Left lung (tissue), 10 donors: ENCODE measurements around the gene LRP5. TPM values are rescaled to one million over a fixed set of nuclear protein-coding genes. Genes with fewer than 3 reads are reported as not detected.

ENCODE experiments used
- ATAC-seq: fragments of 200-7000 bp; cut with Tn5 transposase; one replicate; pipeline ENCODE4 v1.9.1; 2020; ENCODE audit warnings: moderate library complexity
- DNase-seq, 4 donors: peaks; one replicate each; pipeline ENCODE4 v3.0.0-alpha.2; 2013 to 2020
- H3K27ac ChIP-seq, 2 donors: fragments of 200-600 bp; sonication (generic) in 1 of 2; one replicate each; pipeline versions ENCODE4 v1.5.0 to v1.8.0; 2020 to 2021
- H3K27me3 ChIP-seq, 2 donors: fragments of 200-600 bp; sonication (generic) in 1 of 2; one replicate each; pipeline versions ENCODE4 v1.5.0 to v1.8.0; 2020 to 2021
- H3K36me3 ChIP-seq, 2 donors: fragments of 200-600 bp; sonication (generic) in 1 of 2; one replicate each; pipeline versions ENCODE4 v1.5.0 to v1.8.0; 2020 to 2021
- H3K4me1 ChIP-seq, 2 donors: fragments of 200-600 bp; one replicate each; pipeline ENCODE4 v1.8.0; 2021
- H3K4me3 ChIP-seq, 2 donors: fragments of 200-600 bp; sonication (generic) in 1 of 2; one replicate each; pipeline versions ENCODE4 v1.5.0 to v1.8.0; 2020 to 2021; ENCODE audit warnings: mild to moderate bottlenecking in 1 of 2
- H3K9me3 ChIP-seq, 2 donors: fragments of 200-600 bp; sonication (generic) in 1 of 2; one replicate each; pipeline versions ENCODE4 v1.5.0 to v1.8.0; 2020 to 2021
- CTCF ChIP-seq, 2 donors: fragments of 200-600 bp; sonication (generic) in 1 of 2; IDR thresholded peaks; one replicate each; pipeline versions ENCODE4 v1.5.0 to v1.8.0; 2021; ENCODE audit warnings: antibody characterized with exemption in 2 of 2
- intact Hi-C, 2 donors: fragments of 100-400 bp; cut with DNase I; formaldehyde crosslinking; loops; one replicate each; pipeline versions ENCODE4 v1.11.2 to v1.14.2; 2022
- polyA plus RNA-seq, 6 donors: library from polyadenylated mRNA; unstranded; fragments of 120-200 nt; gene quantifications; one replicate each; pipeline ENCODE4 v1.2.1, GENCODE V29; 2013; ENCODE audit not compliant: insufficient read length in 6 of 6
- total RNA-seq, 2 donors: library from RNA; stranded (reverse); fragmentation: NEBNext Ultra II Directional; extraction: Animal tissue kit (Norgen Biotek cat#: 25700); gene quantifications; one replicate each; pipeline ENCODE4 v1.2.1, GENCODE V29; 2021
- donor health status: DM: no; HTN: yes; CAD: no.
- donor health status: DM: no; HTN: no; CAD: no.

Gene LRP5
- total and polyA plus RNA-seq, 8 donors, result 48.9 to 71.9 (median 57.4) TPM

- DNase-seq (peak in 1 of 4 donors; percentile 55), ATAC-seq (peak; percentile 9)
- Histone ChIP-seq H3K9me3 (no peaks in the 10 kb centered on the region), H3K27me3 (peaks cover 0 to 8% of the 10 kb centered on the region in 2 donors), H3K4me3 (no peak overlapping the region), H3K27ac (peak overlapping the region; percentile 7 to 47), H3K4me1 (peaks cover 12 to 62% of the 10 kb centered on the region in 2 donors), H3K36me3 (no peaks in the 10 kb centered on the region)
- intact Hi-C loops, result no loop called here
- TF ChIP-seq CTCF (IDR thresholded peaks at IDR 0.05), result no peak
These were observed 61.6 kb downstream of the LRP5 start for GRCh38 chr11:68373815-68374501.

DNA sequence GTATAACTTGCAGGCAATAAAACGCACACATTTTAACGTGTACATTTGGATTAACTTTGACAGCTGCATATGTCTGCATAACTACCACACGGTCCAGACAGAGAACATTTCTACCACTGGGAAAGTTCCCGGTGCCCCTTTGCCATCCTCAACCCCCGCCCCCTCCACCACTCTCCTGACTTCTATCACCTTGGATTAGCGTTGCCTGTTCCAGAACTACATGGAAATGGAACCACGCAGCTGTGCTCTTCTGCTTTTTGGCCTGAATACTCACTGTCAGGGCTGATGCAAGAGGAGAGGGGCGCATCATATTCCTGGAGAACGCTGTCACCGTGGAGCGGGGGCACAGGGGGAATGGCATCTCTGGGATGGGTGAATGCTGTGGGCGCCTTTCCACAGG is 62.1 kb downstream of the LRP5 start:
- TF ChIP-seq CTCF (IDR thresholded peaks at IDR 0.05), result no peak
- intact Hi-C loops, result no loop called here

GRCh38 chr11:68375337-68375736 is 62.9 kb downstream of the LRP5 start:
- no peak overlapping the region for H3K4me3 ChIP-seq
- H3K36me3 ChIP-seq, result no peaks in the 10 kb centered on the region
- H3K9me3 ChIP-seq, result no peaks in the 10 kb centered on the region
- H3K4me1 ChIP-seq, result peaks cover 24 to 70% of the 10 kb centered on the region in 2 donors
- no peak for DNase-seq
- peaks cover 0 to 8% of the 10 kb centered on the region in 2 donors for H3K27me3 ChIP-seq
- TF ChIP-seq CTCF (IDR thresholded peaks at IDR 0.05), result no peak
- intact Hi-C loops, result no loop called here
- no peak overlapping the region for H3K27ac ChIP-seq
- no peak for ATAC-seq

More for the DNA sequence above, 62.1 kb downstream of the LRP5 start:
- no peaks in the 10 kb centered on the region for H3K36me3 ChIP-seq
- peak overlapping the region in 1 of 2 donors; percentile 7 for H3K27ac ChIP-seq
- H3K4me1 ChIP-seq, result peaks cover 16 to 68% of the 10 kb centered on the region in 2 donors
- no peaks in the 10 kb centered on the region for H3K9me3 ChIP-seq
- DNase-seq (no peak), ATAC-seq (no peak)
- H3K27me3 ChIP-seq, result peaks cover 0 to 8% of the 10 kb centered on the region in 2 donors
- no peak overlapping the region for H3K4me3 ChIP-seq

DNA sequence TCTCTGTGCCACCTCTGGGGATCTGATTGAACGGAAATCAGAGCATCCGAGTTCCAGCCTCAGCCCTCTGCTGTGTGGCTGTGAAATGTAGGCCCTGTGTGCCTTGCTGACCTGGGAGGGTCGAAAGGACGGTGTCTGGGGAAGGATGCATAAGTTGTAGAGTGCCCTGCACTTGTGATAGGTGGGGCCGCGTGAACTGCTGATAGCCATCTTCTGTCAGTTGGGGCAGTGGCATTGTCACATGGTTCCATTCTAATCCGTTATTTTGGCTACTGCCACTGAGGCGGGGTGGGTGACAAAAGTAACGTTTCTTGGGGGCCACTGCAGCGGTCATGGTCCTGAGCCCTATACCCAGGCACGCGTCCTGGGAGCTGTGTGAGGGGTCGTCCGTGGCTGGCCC is 63.4 kb downstream of the LRP5 start:
- DNase-seq (no peak), ATAC-seq (no peak)
- Histone ChIP-seq H3K27ac (no peak overlapping the region), H3K27me3 (peaks cover 0 to 8% of the 10 kb centered on the region in 2 donors), H3K36me3 (no peaks in the 10 kb centered on the region), H3K4me3 (no peak overlapping the region), H3K4me1 (peaks cover 29 to 70% of the 10 kb centered on the region in 2 donors), H3K9me3 (no peaks in the 10 kb centered on the region)
- intact Hi-C loops, result no loop called here
- TF ChIP-seq CTCF (IDR thresholded peaks at IDR 0.05), result no peak

GRCh38 chr11:68377389-68377795 is 65.0 kb downstream of the LRP5 start:
- ATAC-seq (no peak), DNase-seq (no peak)
- Histone ChIP-seq H3K27ac (no peak overlapping the region), H3K4me3 (no peak overlapping the region), H3K4me1 (peaks cover 37 to 74% of the 10 kb centered on the region in 2 donors), H3K36me3 (no peaks in the 10 kb centered on the region), H3K9me3 (no peaks in the 10 kb centered on the region), H3K27me3 (peaks cover 0 to 8% of the 10 kb centered on the region in 2 donors)
- intact Hi-C loops, result no loop called here
- TF ChIP-seq CTCF (IDR thresholded peaks at IDR 0.05), result no peak
